ENCODE measurements around the gene ZNF609. TPM values are rescaled to one million over a fixed set of nuclear protein-coding genes. Genes with fewer than 3 reads are reported as not detected.
A peak's percentile ranks its signal among the peaks of the same experiment; 100 is the strongest.

The ZNF609 gene
- total RNA-seq, 1 experiment from 2014 or later: 7.5 TPM

- in situ Hi-C loops (cut with HindIII; ENCODE audit: low pct_unique_long_range_greater_than_20kb, low sequenced_read_pairs): no loop called here
- no peak for DNase-seq (ENCODE audit: low read depth)
Measured at GRCh38 chr15:64453689-64454037, 6.7 kb upstream of the ZNF609 start.

- DNase-seq (ENCODE audit: low read depth): no peak
- in situ Hi-C loops (cut with HindIII; ENCODE audit: low pct_unique_long_range_greater_than_20kb, low sequenced_read_pairs): no loop called here
Measured at GRCh38 chr15:64454282-64454681, 6.1 kb upstream of the ZNF609 start.

- no peak for DNase-seq (ENCODE audit: low read depth)
- in situ Hi-C loops (cut with HindIII; ENCODE audit: low pct_unique_long_range_greater_than_20kb, low sequenced_read_pairs): no loop called here
Measured at GRCh38 chr15:64455961-64456371, 4.4 kb upstream of the ZNF609 start.

GRCh38 chr15:64456634-64457108 is 3.7 kb upstream of the ZNF609 start:
- in situ Hi-C loops (cut with HindIII; ENCODE audit: low pct_unique_long_range_greater_than_20kb, low sequenced_read_pairs): no loop called here
- DNase-seq (ENCODE audit: low read depth): no peak

- in situ Hi-C loops (cut with HindIII; ENCODE audit: low pct_unique_long_range_greater_than_20kb, low sequenced_read_pairs): no loop called here
- no peak for DNase-seq (ENCODE audit: low read depth)
Measured at GRCh38 chr15:64459066-64459781, 1.2 kb upstream of the ZNF609 start.

- peak; percentile 75 for DNase-seq (ENCODE audit: low read depth)
- in situ Hi-C loops (cut with HindIII; ENCODE audit: low pct_unique_long_range_greater_than_20kb, low sequenced_read_pairs): no loop called here
Measured at GRCh38 chr15:64460724-64461720, 644 bp downstream of the ZNF609 start.

- in situ Hi-C loops (cut with HindIII; ENCODE audit: low pct_unique_long_range_greater_than_20kb, low sequenced_read_pairs): no loop called here
- DNase-seq (ENCODE audit: low read depth): no peak
Measured at GRCh38 chr15:64461721-64462162, 1.4 kb downstream of the ZNF609 start.

GRCh38 chr15:64462492-64462891 is 2.1 kb downstream of the ZNF609 start:
- in situ Hi-C loops (cut with HindIII; ENCODE audit: low pct_unique_long_range_greater_than_20kb, low sequenced_read_pairs): no loop called here
- DNase-seq (ENCODE audit: low read depth): no peak

GRCh38 chr15:64464276-64465005 is 4.1 kb downstream of the ZNF609 start:
- in situ Hi-C loops (cut with HindIII; ENCODE audit: low pct_unique_long_range_greater_than_20kb, low sequenced_read_pairs): no loop called here
- DNase-seq (ENCODE audit: low read depth): no peak

GRCh38 chr15:64466408-64467141 is 6.2 kb downstream of the ZNF609 start:
- DNase-seq (ENCODE audit: low read depth): no peak
- in situ Hi-C loops (cut with HindIII; ENCODE audit: low pct_unique_long_range_greater_than_20kb, low sequenced_read_pairs): no loop called here

- in situ Hi-C loops (cut with HindIII; ENCODE audit: low pct_unique_long_range_greater_than_20kb, low sequenced_read_pairs): no loop called here
- no peak for DNase-seq (ENCODE audit: low read depth)
Measured at GRCh38 chr15:64472161-64472560, 11.8 kb downstream of the ZNF609 start.

- in situ Hi-C loops (cut with HindIII; ENCODE audit: low pct_unique_long_range_greater_than_20kb, low sequenced_read_pairs): no loop called here
- DNase-seq (ENCODE audit: low read depth): no peak
Measured at GRCh38 chr15:64474846-64475245, 14.5 kb downstream of the ZNF609 start.

GRCh38 chr15:64476550-64476949 is 16.2 kb downstream of the ZNF609 start:
- in situ Hi-C loops (cut with HindIII; ENCODE audit: low pct_unique_long_range_greater_than_20kb, low sequenced_read_pairs): no loop called here
- no peak for DNase-seq (ENCODE audit: low read depth)

- no peak for DNase-seq (ENCODE audit: low read depth)
- in situ Hi-C loops (cut with HindIII; ENCODE audit: low pct_unique_long_range_greater_than_20kb, low sequenced_read_pairs): no loop called here
Measured at GRCh38 chr15:64478863-64479262, 18.5 kb downstream of the ZNF609 start.

- DNase-seq (ENCODE audit: low read depth): no peak
- in situ Hi-C loops (cut with HindIII; ENCODE audit: low pct_unique_long_range_greater_than_20kb, low sequenced_read_pairs): no loop called here
Measured at GRCh38 chr15:64480891-64481290, 20.5 kb downstream of the ZNF609 start.

- no peak for DNase-seq (ENCODE audit: low read depth)
- in situ Hi-C loops (cut with HindIII; ENCODE audit: low pct_unique_long_range_greater_than_20kb, low sequenced_read_pairs): no loop called here
Measured at GRCh38 chr15:64483749-64484148, 23.4 kb downstream of the ZNF609 start.

GRCh38 chr15:64485796-64486195 is 25.4 kb downstream of the ZNF609 start:
- in situ Hi-C loops (cut with HindIII; ENCODE audit: low pct_unique_long_range_greater_than_20kb, low sequenced_read_pairs): no loop called here
- no peak for DNase-seq (ENCODE audit: low read depth)
